ENCODE data around the gene SFN. TPM values are rescaled to one million over a fixed set of nuclear protein-coding genes. Genes with fewer than 3 reads are reported as not detected.
A peak's percentile ranks its signal among the peaks of the same experiment; 100 is the strongest.

Gene SFN
- total and polyA plus RNA-seq, 10 donors, result 0.27 to 0.80 (median 0.61) TPM; not detected in 3

GRCh38 chr1:26900001-26900814 is 37.3 kb downstream of the SFN start, which contains the start of gene GPATCH3:
Gene GPATCH3, minus strand, starts transcription at chr1:26900467. Its CDS starts 25 bp downstream, at chr1:26900442.
- WGBS, 5 donors, result 0 to 1% (median 0%) methylated on average over 30 to 50 of the region's 50 CpGs
- peak within 1 kb of the TSS; percentile 84 to 96 (median 88) for H3K27ac ChIP-seq
- H3K4me3 ChIP-seq, result peak within 1 kb of the TSS; percentile 84 to 100 (median 97)
- H3K27me3 ChIP-seq (replicated peaks in 1 of 7), result no peaks in the 10 kb centered on the region
- DNase-seq, result peak; percentile 94
- intact Hi-C loops (cut with DNase I; ENCODE audit: low total_unique reads), result no loop called here
- TF ChIP-seq POLR2AphosphoS5 (IDR thresholded peaks at IDR 0.05), result peak; percentile 84 to 95 (median 89)
- no peak for TF ChIP-seq POLR2A (IDR thresholded peaks at IDR 0.05)
- TF ChIP-seq CTCF (IDR thresholded peaks at IDR 0.05 in 8 of 11, conservative IDR thresholded peaks at IDR 0.05 in 3 of 11), result peak in 2 of 11 experiments; percentile 26 to 27
- H3K36me3 ChIP-seq, result peaks cover 0 to 36% (median 30%) of the 10 kb centered on the region in 6 donors
- H3K9me3 ChIP-seq, result no peaks in the 10 kb centered on the region
- peaks cover 14 to 63% (median 32%) of the 10 kb centered on the region in 6 donors for H3K4me1 ChIP-seq

DNA sequence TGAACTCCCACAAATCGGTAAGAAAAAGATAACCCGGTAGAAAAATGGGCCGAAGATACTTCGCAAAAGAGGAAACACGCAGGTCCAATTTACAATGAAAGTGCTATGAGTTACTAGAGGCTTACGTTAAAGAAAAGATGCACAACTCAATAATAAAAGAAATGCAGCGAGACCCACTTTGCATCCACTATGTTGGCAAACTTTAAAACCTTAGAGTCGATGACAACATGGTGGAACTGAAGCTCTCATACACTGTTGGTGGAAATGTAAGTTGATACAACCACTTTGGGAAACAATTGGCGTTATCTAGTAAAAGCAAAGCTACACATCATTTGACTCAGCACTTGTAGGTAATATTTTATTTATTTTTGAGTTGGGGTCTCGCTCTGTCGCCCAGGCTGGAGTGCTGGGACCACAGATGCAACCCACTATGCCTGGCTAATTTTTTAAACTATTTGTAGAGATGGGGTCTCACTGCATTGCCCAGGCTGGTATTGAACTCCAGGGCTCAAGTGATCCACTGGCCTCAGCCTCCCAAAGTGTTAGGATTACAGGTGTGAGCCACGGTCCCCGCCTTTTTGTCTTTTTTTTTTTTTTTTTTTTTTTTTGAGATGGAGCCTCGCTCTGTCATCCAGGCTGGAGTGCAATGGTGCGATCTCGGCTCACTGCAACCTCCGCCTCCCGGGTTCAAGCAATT is 38.0 kb downstream of the SFN start:
- 60 to 68% (median 64%) methylated on average over 17 to 18 of the region's 18 CpGs for WGBS, 5 donors
- no peaks in the 10 kb centered on the region for H3K9me3 ChIP-seq
- peak overlapping the region; percentile 84 to 96 (median 88) for H3K27ac ChIP-seq
- peaks cover 0 to 28% (median 23%) of the 10 kb centered on the region in 6 donors for H3K36me3 ChIP-seq
- DNase-seq, result no peak
- H3K27me3 ChIP-seq (replicated peaks in 1 of 7), result no peaks in the 10 kb centered on the region
- peaks cover 14 to 55% (median 29%) of the 10 kb centered on the region in 6 donors for H3K4me1 ChIP-seq
- intact Hi-C loops (cut with DNase I; ENCODE audit: low total_unique reads), result no loop called here
- H3K4me3 ChIP-seq, result peak overlapping the region; percentile 84 to 100 (median 97)
- TF ChIP-seq POLR2A (IDR thresholded peaks at IDR 0.05) (no peak), POLR2AphosphoS5 (IDR thresholded peaks at IDR 0.05) (no peak), CTCF (IDR thresholded peaks at IDR 0.05 in 8 of 11, conservative IDR thresholded peaks at IDR 0.05 in 3 of 11) (no peak)

GRCh38 chr1:26907071-26907917 is 44.3 kb downstream of the SFN start:
- TF ChIP-seq POLR2AphosphoS5 (IDR thresholded peaks at IDR 0.05), result no peak
- no peak for TF ChIP-seq CTCF (IDR thresholded peaks at IDR 0.05 in 8 of 11, conservative IDR thresholded peaks at IDR 0.05 in 3 of 11)
- TF ChIP-seq POLR2A (IDR thresholded peaks at IDR 0.05), result no peak
- H3K27me3 ChIP-seq (replicated peaks in 1 of 7), result no peaks in the 10 kb centered on the region
- H3K36me3 ChIP-seq, result no peaks in the 10 kb centered on the region
- peaks cover 0 to 7% (median 0%) of the 10 kb centered on the region in 6 donors for H3K4me1 ChIP-seq
- intact Hi-C loops (cut with DNase I; ENCODE audit: low total_unique reads), result no loop called here
- H3K9me3 ChIP-seq, result no peaks in the 10 kb centered on the region
- H3K4me3 ChIP-seq, result no peak overlapping the region
- WGBS, 5 donors, result 47 to 77% (median 73%) methylated on average over 5 to 6 of the region's 6 CpGs
- H3K27ac ChIP-seq, result no peak overlapping the region
- no peak for DNase-seq
